ENCODE measurements around the gene ZSCAN9.

Gene ZSCAN9

DNA sequence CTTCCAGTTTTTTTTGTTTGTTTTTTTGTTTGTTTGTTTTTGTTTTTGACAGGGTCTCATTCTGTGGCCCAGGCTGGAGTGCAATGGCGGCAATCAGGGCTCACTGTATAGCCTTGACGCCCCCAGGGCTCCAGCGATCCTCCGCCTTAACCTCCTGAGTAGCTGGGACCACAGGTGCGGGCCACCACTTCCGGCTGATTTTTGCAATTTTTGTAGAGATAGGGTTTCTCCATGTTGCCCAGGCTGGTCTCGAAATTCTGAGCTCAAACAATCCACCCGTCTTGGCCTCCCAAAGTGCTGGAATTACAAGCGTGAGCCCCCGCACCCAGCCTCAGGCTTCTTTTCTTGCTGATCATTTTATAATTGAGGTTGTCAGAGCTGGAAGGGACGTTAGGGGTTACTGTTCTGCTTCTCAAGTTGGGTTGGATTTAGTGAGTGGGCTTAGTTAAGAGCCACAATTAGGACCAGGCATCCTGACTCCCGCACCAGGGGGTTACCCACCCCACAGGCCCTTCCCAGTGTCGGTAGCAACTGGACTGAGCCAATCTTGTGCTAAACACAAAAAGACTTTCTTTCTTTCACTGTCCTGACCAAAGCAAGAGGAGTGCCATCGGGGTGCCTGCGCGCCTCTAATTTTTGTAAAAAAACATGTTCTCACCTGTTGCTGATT, 13.1 kb upstream of the ZSCAN9 start:
- TF ChIP-seq CTCF (IDR thresholded peaks at IDR 0.05; ENCODE audit: borderline replicate concordance, insufficient read depth, low read depth, low read length): no peak
- H3K4me3 ChIP-seq (ENCODE audit: low read depth, low read length): peak overlapping the region; percentile 48

DNA sequence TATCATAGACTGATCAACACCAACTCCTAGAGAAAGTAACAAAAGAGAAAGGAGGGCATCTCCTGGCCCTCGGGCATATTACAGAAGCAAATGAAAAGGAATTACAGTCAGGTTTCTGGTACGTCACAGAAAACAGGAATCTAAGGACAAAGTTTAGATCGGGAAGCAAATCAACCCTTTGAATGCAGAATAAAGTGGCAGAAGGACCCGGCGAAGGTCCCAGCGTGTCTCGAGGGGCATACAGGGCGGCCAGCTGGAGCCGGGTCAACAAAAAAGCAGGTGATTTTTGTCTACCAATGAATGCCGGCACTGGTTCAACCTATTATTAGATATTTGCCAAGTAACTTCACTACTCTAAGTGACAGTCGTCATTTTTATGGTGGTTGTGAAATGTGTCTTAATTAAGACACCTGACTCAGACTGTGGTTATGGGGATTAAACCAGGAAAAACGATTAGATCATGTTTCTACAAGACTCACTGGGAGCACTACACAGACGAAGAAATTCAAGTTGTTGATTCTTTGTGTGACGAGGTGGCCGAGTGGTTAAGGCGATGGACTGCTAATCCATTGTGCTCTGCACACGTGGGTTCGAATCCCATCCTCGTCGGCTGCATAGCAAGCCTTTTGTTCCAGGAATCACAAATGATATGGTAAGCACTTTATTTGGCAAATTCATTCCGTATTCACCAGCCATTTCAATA, 12.4 kb upstream of the ZSCAN9 start:
- TF ChIP-seq CTCF (IDR thresholded peaks at IDR 0.05; ENCODE audit: borderline replicate concordance, insufficient read depth, low read depth, low read length): no peak
- H3K4me3 ChIP-seq (ENCODE audit: low read depth, low read length): peak overlapping the region; percentile 48

GRCh38 chr6:28213213-28213523, 11.9 kb upstream of the ZSCAN9 start:
- TF ChIP-seq CTCF (IDR thresholded peaks at IDR 0.05; ENCODE audit: borderline replicate concordance, insufficient read depth, low read depth, low read length): no peak
- H3K4me3 ChIP-seq (ENCODE audit: low read depth, low read length): no peak overlapping the region

DNA sequence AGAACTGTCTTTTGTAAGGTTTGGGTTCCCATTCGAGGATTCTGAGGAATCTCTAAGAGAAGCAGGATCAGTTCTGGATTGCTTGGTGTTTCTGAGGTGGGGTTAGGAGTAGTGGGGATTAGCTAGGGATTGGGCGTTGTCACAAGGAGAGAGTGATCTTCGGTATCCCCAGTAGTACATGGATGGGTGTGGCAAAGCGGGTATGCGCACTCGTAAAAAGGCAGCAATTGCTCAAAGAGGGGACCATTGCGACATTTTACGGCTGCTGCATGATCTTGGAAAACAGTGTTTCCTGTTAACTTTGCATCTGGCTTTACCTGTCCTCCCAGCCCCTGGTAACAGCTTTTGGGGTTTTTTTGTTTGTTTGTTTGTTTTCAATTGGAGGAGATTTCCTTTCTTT, 9.7 kb upstream of the ZSCAN9 start:
- H3K4me3 ChIP-seq (ENCODE audit: low read depth, low read length): no peak overlapping the region
- no peak for TF ChIP-seq CTCF (IDR thresholded peaks at IDR 0.05; ENCODE audit: borderline replicate concordance, insufficient read depth, low read depth, low read length)

- H3K4me3 ChIP-seq (ENCODE audit: low read depth, low read length): no peak overlapping the region
- TF ChIP-seq CTCF (IDR thresholded peaks at IDR 0.05; ENCODE audit: borderline replicate concordance, insufficient read depth, low read depth, low read length): no peak
Measured at GRCh38 chr6:28217890-28218289, 7.2 kb upstream of the ZSCAN9 start.

DNA sequence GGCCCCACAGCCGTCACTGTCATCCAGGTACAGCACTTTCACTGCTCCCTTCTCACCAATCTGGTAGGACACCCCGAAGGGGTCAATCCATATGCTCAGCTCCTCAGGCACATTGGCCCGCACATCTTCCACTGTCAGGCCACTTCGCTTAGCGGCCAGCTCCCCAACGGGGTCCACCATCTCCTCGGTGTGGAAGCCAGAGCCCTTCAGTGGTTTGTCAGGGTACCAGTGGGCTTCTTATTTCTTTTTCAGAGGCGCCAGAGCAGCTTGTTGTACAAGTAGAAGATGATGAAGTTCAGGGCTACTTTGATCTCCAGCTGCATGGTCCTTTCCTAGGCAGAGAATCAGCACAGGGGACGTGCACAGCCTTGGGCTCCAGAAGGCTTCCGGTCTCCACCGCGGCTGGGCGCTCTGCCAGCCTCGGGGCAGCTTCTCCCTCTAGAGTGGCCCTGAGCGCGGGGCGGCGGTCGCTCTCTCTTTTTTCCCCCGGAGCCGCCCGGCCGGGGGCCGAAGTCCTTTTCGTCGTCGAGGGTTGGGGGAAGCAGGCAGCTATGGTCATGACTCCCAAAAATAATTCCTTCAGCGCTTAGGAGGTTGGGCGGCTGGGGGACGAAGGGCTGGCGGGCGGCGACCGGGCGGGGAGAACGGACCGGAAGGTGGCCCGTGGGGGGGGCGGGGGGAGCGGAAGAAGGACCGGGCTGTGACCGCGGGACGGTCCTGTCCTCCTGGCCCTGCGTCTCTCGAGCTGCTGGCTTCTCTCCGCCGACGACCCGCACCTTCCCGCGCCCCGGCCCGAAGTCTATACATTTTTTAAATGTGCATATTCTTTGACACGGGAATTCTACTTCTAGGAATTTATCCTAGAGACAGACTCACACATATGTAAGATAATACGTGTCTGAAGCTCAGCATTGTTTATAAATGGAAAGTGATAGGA, 6.5 kb upstream of the ZSCAN9 start:
- peak overlapping the region; percentile 49 for H3K4me3 ChIP-seq (ENCODE audit: low read depth, low read length)
- no peak for TF ChIP-seq CTCF (IDR thresholded peaks at IDR 0.05; ENCODE audit: borderline replicate concordance, insufficient read depth, low read depth, low read length)
